PC-3 (cell line): ENCODE measurements around the gene S100A7.

ENCODE experiments used
- CTCF ChIP-seq: fragments of 300-600 bp; sonication (generic); conservative IDR thresholded peaks from 2 replicates; pipeline ENCODE4 v1.5.1; 2017; ENCODE audit warnings: antibody characterized with exemption, low read depth, mild to moderate bottlenecking, low read length
- EZH2 ChIP-seq: fragments of 300-600 bp; sonication (generic); IDR thresholded peaks from one replicate; pipeline ENCODE4 v1.6.1; 2017; ENCODE audit warnings: antibody characterized with exemption, mild to moderate bottlenecking, low read length; ENCODE audit not compliant: unreplicated experiment
- EZH2phosphoT487 ChIP-seq: fragments of 300-600 bp; sonication (generic); IDR thresholded peaks from 2 replicates; pipeline ENCODE4 v1.6.1; 2018; ENCODE audit warnings: mild to moderate bottlenecking, antibody characterized with exemption, low read length, borderline replicate concordance

GRCh38 chr1:153498746-153499145 lies 38.3 kb upstream of the S100A7 start:
- TF ChIP-seq CTCF: no peak
- TF ChIP-seq EZH2: no peak
- TF ChIP-seq EZH2phosphoT487: no peak
